ENCODE results near the gene USP47.

USP47 gene

GRCh38 chr11:11952036-11952435, 110.3 kb downstream of the USP47 start:
- DNase-seq (ENCODE audit: extremely low read depth, low read depth): no peak
- no peak for TF ChIP-seq CTCF (IDR thresholded peaks at IDR 0.05; ENCODE audit: low read depth, low read length, missing control alignments)
- H3K4me3 ChIP-seq (replicated peaks; ENCODE audit: low read depth, low read length): no peak overlapping the region

GRCh38 chr11:11956006-11956405, 114.2 kb downstream of the USP47 start:
- no peak for DNase-seq (ENCODE audit: extremely low read depth, low read depth)

GRCh38 chr11:11958403-11959231, 116.8 kb downstream of the USP47 start:
- DNase-seq (ENCODE audit: extremely low read depth, low read depth): no peak

More at GRCh38 chr11:11956006-11956405, 114.2 kb downstream of the USP47 start:
- no peak for TF ChIP-seq CTCF (IDR thresholded peaks at IDR 0.05; ENCODE audit: low read depth, low read length, missing control alignments)
- no peak overlapping the region for H3K4me3 ChIP-seq (replicated peaks; ENCODE audit: low read depth, low read length)

DNA sequence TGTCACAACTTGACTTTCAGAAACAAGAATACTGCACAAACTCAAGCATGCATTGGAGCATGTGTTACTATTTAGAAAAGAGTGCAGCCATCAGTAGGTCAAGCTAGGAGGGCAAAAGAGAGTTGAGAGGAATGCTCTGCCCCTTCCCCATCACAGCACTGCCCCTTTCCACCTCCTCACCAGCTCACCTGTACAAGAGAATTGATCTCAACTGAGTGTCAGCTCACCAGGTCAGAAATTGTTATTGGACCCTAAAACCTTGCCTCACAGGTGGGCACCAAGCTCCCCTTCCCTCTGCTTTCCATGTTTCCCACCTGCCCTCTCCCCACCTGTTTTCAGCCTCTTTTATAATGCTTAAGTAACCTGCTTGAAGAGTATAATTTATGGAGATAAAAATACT, 117.8 kb downstream of the USP47 start:
- TF ChIP-seq CTCF (IDR thresholded peaks at IDR 0.05; ENCODE audit: low read depth, low read length, missing control alignments): no peak
- no peak for DNase-seq (ENCODE audit: extremely low read depth, low read depth)

More at GRCh38 chr11:11958403-11959231, 116.8 kb downstream of the USP47 start:
- no peak for TF ChIP-seq CTCF (IDR thresholded peaks at IDR 0.05; ENCODE audit: low read depth, low read length, missing control alignments)
- H3K4me3 ChIP-seq (replicated peaks; ENCODE audit: low read depth, low read length): no peak overlapping the region

DNA sequence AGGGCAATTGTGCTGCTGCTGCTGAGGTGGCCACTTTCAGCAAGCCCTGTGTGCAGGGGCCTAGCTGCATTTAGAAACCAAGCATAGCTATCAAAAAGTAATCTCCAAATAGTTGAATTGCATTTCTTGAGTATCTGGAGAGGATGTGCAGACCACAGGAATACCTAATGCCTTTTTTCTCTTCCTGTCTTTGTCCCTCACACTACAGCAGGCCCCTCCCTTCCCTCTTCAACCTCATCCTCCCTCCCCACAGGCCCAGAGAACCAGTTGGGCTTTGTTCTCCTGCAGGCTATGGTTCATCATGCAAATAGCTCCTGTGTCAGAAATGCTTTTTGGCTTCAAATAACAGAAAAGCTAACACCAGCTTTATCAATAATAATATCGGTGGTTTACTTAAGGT, 118.9 kb downstream of the USP47 start:
- TF ChIP-seq CTCF (IDR thresholded peaks at IDR 0.05; ENCODE audit: low read depth, low read length, missing control alignments): no peak
- no peak overlapping the region for H3K4me3 ChIP-seq (replicated peaks; ENCODE audit: low read depth, low read length)
- no peak for DNase-seq (ENCODE audit: extremely low read depth, low read depth)

More for the DNA sequence above, 117.8 kb downstream of the USP47 start:
- H3K4me3 ChIP-seq (replicated peaks; ENCODE audit: low read depth, low read length): no peak overlapping the region

- no peak for DNase-seq (ENCODE audit: extremely low read depth, low read depth)
- H3K4me3 ChIP-seq (replicated peaks; ENCODE audit: low read depth, low read length): no peak overlapping the region
- TF ChIP-seq CTCF (IDR thresholded peaks at IDR 0.05; ENCODE audit: low read depth, low read length, missing control alignments): no peak
These were observed 119.7 kb downstream of the USP47 start for GRCh38 chr11:11961399-11962028.

All from HFF-Myc (cell line).